ENCODE results near the gene ABCC11. TPM values are rescaled to one million over a fixed set of nuclear protein-coding genes. Genes with fewer than 3 reads are reported as not detected.
A peak's percentile ranks its signal among the peaks of the same experiment; 100 is the strongest.

Gene ABCC11
- total RNA-seq, 1 experiment from 2014 or later: 0.61 TPM

DNA sequence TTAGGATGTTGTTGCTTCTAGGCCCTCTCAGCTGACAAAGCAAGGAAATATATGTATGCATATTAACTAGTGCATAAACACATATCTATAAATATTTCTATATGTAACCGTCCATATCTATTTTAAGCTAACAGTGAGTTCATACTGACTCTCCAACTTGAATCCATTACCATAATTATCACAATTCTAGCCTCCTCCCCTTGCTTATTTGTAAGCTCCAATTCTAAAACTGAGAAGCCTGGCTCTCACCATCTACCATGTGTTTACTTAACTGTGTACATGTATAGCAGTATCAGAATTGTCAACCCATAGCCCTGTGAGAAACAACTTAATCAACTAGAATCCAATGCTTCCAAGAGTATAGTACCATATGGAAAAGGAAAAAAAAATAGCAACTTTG, 96.6 kb downstream of the ABCC11 start:
- no peak for DNase-seq (ENCODE audit: low read depth)
- in situ Hi-C loops (cut with HindIII; ENCODE audit: low pct_unique_long_range_greater_than_20kb, low sequenced_read_pairs): no loop called here

DNA sequence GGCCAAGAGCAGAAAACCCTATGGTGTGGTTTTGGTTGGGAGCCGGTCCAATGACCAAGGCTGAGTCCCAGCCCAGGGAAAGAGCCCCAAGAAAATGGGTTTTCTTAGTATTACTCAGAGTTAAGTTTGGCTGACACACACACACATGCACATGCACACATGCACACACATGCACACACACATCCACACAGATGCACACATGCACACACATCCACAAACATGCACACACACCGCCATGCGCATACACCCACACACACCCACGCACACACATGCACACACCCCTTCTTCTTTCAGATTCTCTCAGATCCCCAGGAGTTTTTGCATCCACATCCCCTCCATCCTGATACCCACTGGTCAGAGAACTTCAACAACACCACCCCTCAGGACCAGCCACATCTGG, 100.6 kb downstream of the ABCC11 start:
- no peak for DNase-seq (ENCODE audit: low read depth)
- in situ Hi-C loops (cut with HindIII; ENCODE audit: low pct_unique_long_range_greater_than_20kb, low sequenced_read_pairs): no loop called here

DNA sequence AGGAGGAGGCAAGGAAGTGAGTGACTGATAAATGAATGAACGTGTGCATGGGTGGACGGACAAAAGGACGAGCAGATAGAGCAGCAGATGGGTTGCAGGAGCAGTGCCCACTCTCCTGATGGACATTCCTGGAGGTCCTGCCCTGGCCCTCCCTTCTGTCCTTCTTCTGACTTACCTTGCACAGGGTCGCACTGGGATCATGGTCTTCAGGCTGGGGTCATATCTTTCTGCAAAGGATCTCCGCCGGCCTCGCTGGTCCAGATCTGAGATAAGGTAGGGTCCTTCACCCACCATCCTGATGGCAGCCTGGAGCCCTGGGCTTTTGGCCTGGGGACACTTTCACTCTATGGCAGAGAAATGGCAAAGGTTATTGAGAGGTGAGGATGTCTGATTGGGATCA, 101.2 kb downstream of the ABCC11 start:
- in situ Hi-C loops (cut with HindIII; ENCODE audit: low pct_unique_long_range_greater_than_20kb, low sequenced_read_pairs): no loop called here
- no peak for DNase-seq (ENCODE audit: low read depth)

GRCh38 chr16:48143812-48144368, 103.4 kb downstream of the ABCC11 start:
- DNase-seq (ENCODE audit: low read depth): no peak
- in situ Hi-C loops (cut with HindIII; ENCODE audit: low pct_unique_long_range_greater_than_20kb, low sequenced_read_pairs): no loop called here

DNA sequence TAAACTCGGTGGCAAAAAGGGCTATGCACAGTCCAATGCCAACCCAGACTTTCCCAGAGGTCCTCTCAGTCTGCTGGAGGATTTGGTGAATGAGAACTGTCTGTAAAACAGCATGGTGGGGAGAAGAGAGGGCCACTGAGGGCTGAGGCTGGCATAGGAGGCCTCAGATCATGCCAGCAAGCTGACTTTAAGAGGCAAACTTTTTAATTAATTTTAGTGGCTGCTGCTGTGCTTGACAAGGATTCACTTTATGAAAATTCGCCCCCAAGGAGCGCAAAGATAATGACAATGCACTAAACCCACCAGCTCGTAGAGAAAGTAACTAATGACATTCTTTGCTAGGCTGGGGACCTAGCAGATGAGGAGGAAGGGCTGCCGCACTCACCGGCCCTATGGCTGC, 106.5 kb downstream of the ABCC11 start:
- no peak for DNase-seq (ENCODE audit: low read depth)
- in situ Hi-C loops (cut with HindIII; ENCODE audit: low pct_unique_long_range_greater_than_20kb, low sequenced_read_pairs): no loop called here

GRCh38 chr16:48139517-48139916, 107.8 kb downstream of the ABCC11 start:
- DNase-seq (ENCODE audit: low read depth): no peak
- in situ Hi-C loops (cut with HindIII; ENCODE audit: low pct_unique_long_range_greater_than_20kb, low sequenced_read_pairs): no loop called here

DNA sequence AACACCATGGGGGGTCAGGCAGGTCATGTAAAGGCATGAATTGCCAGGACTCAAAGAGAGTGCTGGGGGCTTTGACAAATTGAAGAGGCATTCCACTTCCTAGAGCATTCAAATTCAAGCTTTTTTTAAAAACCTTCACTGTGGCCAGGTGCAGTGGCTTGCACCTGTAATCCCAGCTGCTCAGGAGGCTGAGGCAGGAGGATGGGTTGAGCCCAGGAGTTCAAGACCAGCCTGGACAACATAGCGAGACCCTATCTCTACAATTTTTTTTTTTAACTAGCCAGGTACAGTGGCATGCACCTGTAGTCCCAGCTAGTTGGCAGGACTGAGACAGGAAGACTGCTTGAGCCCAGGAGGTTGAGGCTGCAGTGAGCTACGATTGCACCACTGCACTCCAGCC, 108.8 kb downstream of the ABCC11 start:
- DNase-seq (ENCODE audit: low read depth): no peak
- in situ Hi-C loops (cut with HindIII; ENCODE audit: low pct_unique_long_range_greater_than_20kb, low sequenced_read_pairs): no loop called here

DNA sequence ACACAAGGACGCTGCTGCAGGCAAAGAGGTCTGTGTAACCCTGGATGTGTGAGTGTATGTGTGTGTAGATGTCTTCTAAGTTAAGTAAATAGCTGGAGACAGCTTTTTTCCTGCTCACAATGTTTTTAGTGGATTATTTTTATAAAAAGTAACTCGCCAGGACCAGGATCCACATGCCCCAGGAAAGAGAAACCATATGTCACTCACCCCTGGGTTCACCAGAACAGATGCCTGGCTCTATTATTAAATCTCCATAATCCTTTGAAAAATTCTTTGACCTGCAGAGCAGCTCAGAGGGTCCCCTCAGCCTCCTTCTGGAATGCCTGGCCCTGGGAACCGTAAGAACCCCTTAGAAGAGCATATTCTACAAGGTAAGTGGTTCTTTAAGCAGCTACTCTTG, 109.5 kb downstream of the ABCC11 start:
- in situ Hi-C loops (cut with HindIII; ENCODE audit: low pct_unique_long_range_greater_than_20kb, low sequenced_read_pairs): no loop called here
- DNase-seq (ENCODE audit: low read depth): no peak

DNA sequence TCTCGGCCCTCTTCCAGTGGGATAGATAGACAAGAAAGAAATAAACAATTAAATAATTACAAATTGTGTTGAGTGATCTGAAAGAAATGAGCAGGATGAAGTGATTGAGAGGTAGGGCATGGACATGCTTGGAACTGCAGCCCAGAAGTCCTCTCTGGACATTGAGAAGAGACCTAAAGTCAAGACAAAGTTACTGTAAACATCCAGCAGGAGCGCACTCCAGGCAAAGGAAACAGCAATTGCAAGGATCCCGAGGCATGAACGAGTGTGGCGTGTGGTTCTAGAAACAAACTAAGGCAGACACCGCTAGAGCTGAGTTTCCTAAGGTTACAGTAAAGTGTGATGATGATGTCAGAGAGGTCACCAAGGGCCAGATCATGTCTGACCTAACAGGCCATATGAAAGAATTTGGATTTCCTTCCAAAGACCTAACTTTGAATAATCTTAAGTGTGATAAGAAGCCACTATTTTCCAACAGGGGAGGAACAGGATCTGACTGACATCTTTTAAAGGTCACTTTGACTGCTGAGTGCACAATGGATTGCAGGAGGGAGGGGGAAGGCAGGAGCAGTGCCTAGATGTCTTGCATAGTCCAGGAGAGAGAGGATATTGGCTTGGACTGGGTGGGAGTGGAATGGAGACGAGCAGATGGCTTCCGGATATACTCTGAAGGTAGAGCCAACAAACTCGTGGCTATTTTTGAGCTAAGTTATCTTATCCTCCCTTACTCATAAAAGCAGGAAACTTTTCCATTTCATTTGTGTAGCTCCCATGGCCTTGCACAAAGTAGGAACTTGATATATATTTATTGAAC, 110.6 kb downstream of the ABCC11 start:
- in situ Hi-C loops (cut with HindIII; ENCODE audit: low pct_unique_long_range_greater_than_20kb, low sequenced_read_pairs): no loop called here
- DNase-seq (ENCODE audit: low read depth): no peak

DNA sequence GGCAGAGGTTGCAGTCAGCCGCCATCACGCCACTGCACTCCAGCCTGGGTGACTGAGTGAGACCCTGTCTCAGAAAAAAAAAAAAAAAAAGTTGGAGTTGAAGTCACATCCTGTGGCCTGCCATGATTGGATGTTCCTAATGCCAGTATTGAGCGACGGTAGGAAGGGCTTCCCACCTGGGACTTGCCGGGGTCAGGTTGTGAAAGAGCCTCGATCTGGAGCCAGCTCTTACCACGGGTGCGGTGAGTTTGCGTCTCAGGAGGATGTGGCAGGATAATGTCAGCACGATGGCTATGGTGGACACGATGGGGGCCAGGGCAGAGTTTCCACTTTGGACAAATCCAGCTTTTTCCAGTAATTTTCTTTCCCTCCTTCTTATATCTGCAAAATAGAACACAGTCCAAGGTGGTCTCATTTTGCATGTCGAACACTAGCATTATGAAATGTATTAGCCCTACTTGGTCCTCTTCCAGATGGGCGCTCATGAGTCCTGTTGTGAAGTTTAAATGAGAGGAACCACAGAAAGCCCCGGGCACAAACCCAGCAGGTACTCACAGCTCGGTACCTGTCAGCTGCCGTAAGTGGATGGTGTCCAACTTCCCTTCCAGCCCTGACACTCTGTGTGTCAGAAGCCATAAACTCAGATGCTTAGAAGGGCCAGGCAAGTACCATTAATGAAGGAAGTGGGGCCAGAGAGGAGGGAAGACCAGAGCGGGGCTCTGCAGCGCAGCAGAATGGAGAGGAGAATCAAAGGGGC, 113.7 kb downstream of the ABCC11 start:
- in situ Hi-C loops (cut with HindIII; ENCODE audit: low pct_unique_long_range_greater_than_20kb, low sequenced_read_pairs): no loop called here

DNA sequence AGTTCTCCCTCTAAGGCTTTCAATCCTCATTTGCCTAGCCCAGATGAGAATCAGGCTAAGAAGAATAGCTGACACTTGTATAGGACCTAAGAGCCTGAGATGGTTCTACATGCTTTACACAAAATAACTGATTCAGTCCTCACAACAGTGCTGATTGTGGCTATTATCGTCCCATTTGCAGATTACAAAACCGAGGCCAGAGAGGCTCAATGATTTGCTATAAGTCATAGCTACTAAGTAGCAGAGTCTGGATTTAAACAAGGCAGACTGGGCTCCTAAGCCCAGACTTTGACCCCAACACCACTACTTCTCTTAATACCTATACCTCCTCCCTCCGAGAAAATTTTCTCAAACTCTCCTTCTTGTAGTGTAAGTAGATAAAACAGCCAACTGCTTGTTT, 114.6 kb downstream of the ABCC11 start:
- in situ Hi-C loops (cut with HindIII; ENCODE audit: low pct_unique_long_range_greater_than_20kb, low sequenced_read_pairs): no loop called here
- no peak for DNase-seq (ENCODE audit: low read depth)

More for the DNA sequence above, 113.7 kb downstream of the ABCC11 start:
- no peak for DNase-seq (ENCODE audit: low read depth)

DNA sequence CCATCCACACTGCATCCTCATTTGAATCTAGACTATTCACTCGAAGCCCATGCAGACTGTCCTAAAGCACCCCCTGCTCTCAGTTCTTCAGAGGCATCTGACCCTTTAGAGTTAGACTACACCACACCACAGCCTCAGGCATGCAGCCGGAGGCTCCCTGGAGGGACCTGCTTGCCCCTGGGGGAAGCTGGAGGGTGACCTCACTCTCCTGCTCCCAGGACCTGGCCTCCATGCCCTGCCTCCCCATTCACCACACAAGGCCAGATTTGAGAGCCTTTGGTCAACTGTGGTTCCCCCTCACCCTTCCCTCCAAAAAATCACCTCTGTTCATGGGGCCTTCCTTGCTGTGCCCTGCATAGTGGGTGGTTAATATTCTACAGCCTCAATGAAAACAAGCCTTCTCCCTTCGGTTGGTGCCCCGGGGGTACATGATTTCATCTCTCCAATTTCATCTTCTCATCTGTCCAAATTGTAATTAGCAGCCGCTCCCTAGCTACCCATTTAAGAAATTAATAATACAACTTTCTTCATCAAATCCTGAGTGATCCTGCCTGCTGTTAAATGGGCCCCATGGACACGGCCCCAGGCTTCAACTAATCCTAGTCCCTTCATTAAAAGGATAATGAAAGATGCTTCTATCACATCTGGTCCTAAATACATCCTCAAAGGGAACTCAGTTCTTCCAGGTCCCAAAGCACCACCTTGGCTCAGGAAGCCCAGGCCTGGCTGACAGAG, 116.0 kb downstream of the ABCC11 start:
- no peak for DNase-seq (ENCODE audit: low read depth)
- in situ Hi-C loops (cut with HindIII; ENCODE audit: low pct_unique_long_range_greater_than_20kb, low sequenced_read_pairs): no loop called here

- in situ Hi-C loops (cut with HindIII; ENCODE audit: low pct_unique_long_range_greater_than_20kb, low sequenced_read_pairs): no loop called here
- no peak for DNase-seq (ENCODE audit: low read depth)
These were observed 117.4 kb downstream of the ABCC11 start for GRCh38 chr16:48129926-48130325.

DNA sequence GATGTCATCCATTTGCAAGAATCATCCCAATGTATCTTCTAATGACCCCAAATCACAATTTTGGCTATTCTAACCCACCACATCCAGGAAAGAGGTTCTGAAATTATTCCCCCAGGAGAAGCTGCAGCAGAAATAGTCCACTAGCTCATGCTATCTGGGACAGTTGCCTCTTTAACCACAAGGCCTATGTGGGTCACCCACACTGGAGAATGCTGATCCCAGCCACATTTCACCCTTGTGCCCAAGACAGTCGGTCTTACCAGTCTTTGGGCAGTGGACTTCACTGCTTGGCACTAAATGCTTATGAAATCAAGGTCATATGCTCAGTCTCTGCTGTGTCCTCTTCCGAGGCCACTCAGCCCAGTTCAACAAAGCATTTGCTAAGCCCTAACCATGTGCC, 118.6 kb downstream of the ABCC11 start:
- no peak for DNase-seq (ENCODE audit: low read depth)
- in situ Hi-C loops (cut with HindIII; ENCODE audit: low pct_unique_long_range_greater_than_20kb, low sequenced_read_pairs): no loop called here

- DNase-seq (ENCODE audit: low read depth): peak; percentile 80
- in situ Hi-C loops (cut with HindIII; ENCODE audit: low pct_unique_long_range_greater_than_20kb, low sequenced_read_pairs): no loop called here
These were observed 120.3 kb downstream of the ABCC11 start for GRCh38 chr16:48126801-48127644.

DNA sequence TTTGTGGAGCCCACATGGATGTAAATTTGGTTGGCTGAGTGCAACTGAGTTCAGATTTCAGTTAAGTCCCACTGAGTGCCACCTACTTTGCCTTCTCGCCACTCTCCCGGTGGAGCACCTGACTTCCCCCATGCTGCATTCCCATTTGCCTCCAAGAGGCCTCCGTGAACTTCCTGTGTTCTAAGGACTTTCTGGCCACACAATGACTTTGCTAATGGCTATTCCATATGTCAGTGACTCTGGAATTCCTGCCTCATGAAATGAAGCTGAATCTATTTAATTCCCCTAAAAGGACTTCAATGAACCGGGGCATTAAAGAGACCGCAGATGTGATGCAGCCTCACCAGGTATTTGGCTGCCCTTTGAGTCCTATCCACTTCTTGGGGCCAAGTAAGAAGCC, 121.5 kb downstream of the ABCC11 start:
- in situ Hi-C loops (cut with HindIII; ENCODE audit: low pct_unique_long_range_greater_than_20kb, low sequenced_read_pairs): no loop called here
- no peak for DNase-seq (ENCODE audit: low read depth)

DNA sequence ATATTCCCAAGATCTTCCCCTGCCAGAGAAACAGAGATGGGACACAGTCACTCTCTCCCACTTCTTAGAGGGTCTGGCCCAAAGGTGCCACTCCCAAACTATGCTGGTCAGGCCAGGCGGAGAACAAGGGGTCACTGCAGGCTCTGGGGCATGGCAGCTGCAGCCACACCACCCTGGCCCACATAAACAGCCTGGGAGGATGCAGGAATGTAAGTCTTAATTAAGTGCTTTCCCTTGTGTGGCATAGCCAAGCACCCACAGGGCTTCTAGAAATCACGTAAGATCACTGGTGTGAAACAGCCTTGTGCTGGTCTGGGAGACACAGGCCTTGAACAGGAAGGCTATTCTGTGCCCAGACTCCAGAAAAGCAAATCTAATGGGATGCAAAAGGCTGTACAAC, 123.1 kb downstream of the ABCC11 start:
- no peak for DNase-seq (ENCODE audit: low read depth)
- in situ Hi-C loops (cut with HindIII; ENCODE audit: low pct_unique_long_range_greater_than_20kb, low sequenced_read_pairs): no loop called here

Data from Caki2 (cell line).